ENCODE data around the gene CCR6. TPM values are rescaled to one million over a fixed set of nuclear protein-coding genes. Genes with fewer than 3 reads are reported as not detected.

CCR6 gene
- total and polyA plus RNA-seq, 2 of the 8 experiments (the other 6 are each of a cell fraction or from before 2014, with no cell fraction given), result 0.06 TPM; not detected in 1

DNA sequence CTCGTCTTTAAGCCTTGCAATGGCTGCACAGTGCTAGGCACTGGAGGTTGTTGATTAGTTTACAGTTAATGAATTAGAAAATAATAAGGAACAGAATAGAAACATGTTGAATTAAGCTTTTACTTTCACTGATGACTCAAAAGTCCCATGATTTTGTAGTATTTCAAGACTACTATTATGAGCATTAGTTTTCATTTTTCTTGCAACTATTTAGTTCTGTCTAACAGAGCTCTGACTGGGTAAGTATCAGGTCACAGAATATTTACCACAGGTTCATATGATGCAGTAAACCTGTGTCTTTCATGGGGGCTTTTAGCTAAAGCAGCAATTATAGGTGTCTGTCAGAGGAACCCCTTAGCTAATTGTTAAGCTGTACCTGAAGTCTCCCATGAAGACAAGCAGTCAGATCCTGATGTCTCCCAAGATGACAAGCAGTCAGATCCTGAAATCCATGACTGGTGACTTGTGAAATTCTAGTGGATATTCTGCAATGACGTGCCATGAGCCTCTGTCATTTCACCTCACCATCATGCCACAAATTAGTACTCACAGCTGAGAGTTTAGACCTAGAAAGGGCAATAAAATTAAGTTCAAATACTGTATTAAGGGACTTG, 43.1 kb downstream of the CCR6 start:
- Histone ChIP-seq H2BK20ac (ENCODE audit: low read length) (peak overlapping the region; percentile 51; the same call in 1 of the 2 replicates), H4K8ac (ENCODE audit: extremely low read depth, insufficient read depth, low read length) (no peak overlapping the region), H3K4me2 (ENCODE audit: insufficient read depth in 1 of 2, low read depth in 2 of 2, low read length in 2 of 2) (no peak overlapping the region), H3K18ac (ENCODE audit: extremely low read depth, low read length) (no peak overlapping the region), H3K27ac (ENCODE audit: low read depth, low read length) (no peak overlapping the region), H3K23ac (ENCODE audit: insufficient read length) (no peak overlapping the region), H3K79me1 (ENCODE audit: low read depth, low read length) (no peaks in the 10 kb centered on the region), H2BK5ac (ENCODE audit: low read depth, low read length) (peak overlapping the region; percentile 69; the same call in 1 of the 2 replicates), H2BK120ac (replicated peaks; ENCODE audit: low read depth, low read length) (no peak overlapping the region), H3K27me3 (replicated peaks in 1 of 4; ENCODE audit: control insufficient read depth in 3 of 4, extremely low read depth in 1 of 4, insufficient read depth in 3 of 4, low read length in 3 of 4) (no peaks in the 10 kb centered on the region; a peak in 1 of 7 replicates), H3K56ac (replicated peaks; ENCODE audit: insufficient read length, low read depth, low read length) (no peak overlapping the region), H3K4ac (replicated peaks; ENCODE audit: insufficient read length, low read depth, low read length) (no peak overlapping the region), H3K14ac (ENCODE audit: insufficient read length) (no peak overlapping the region), H4K91ac (replicated peaks; ENCODE audit: insufficient read length, low read length) (no peak overlapping the region), H2BK12ac (ENCODE audit: low read depth, low read length) (peak overlapping the region; percentile 73; the same call in 1 of the 2 replicates), H3K4me1 (replicated peaks in 1 of 4; ENCODE audit: control insufficient read depth in 3 of 4, insufficient read depth in 4 of 4, low read length in 3 of 4) (peaks cover 8 to 27% (median 22%) of the 10 kb centered on the region in 4 experiments), H3K4me3 (ENCODE audit: extremely low read depth in 1 of 4, insufficient read depth in 2 of 4, low read depth in 3 of 4, low read length in 4 of 4) (no peak overlapping the region), H4K5ac (ENCODE audit: insufficient read length, low read depth, low read length) (no peak overlapping the region), H3K9ac (replicated peaks in 1 of 4; ENCODE audit: extremely low read depth in 1 of 4, low read depth in 3 of 4, low read length in 3 of 4) (no peak overlapping the region), H3K23me2 (ENCODE audit: low read depth, low read length) (peaks cover 6% of the 10 kb centered on the region; the same call in 1 of the 2 replicates), H3K79me2 (ENCODE audit: control insufficient read depth in 1 of 2, insufficient read depth in 2 of 2, low read length in 2 of 2) (no peaks in the 10 kb centered on the region), H3K9me3 (ENCODE audit: insufficient read depth in 2 of 2, low read depth in 1 of 2, low read length in 1 of 2) (no peaks in the 10 kb centered on the region; a peak in 1 of 4 replicates), H3K36me3 (ENCODE audit: control insufficient read depth in 2 of 4, insufficient read depth in 4 of 4, low read length in 3 of 4) (no peaks in the 10 kb centered on the region), H2AK5ac (ENCODE audit: low read depth, low read length) (peak overlapping the region; percentile 67; the same call in 1 of the 2 replicates), H2AFZ (ENCODE audit: low read length) (no peak overlapping the region), H4K20me1 (replicated peaks in 1 of 2; ENCODE audit: control insufficient read depth in 1 of 2, insufficient read depth in 2 of 2, low read length in 2 of 2) (no peaks in the 10 kb centered on the region), H2BK15ac (ENCODE audit: low read length) (no peak overlapping the region; the same call in none of the 2 replicates)
- FAIRE-seq, result no peak
- CTCF ChIA-PET (ENCODE audit: partially characterized antibody), result interaction anchor here (0.7 kb wide), 1 partner anchor 161 kb away, joined by 3 read pairs; no protein-coding TSS in a partner anchor
- POLR2A ChIA-PET (ENCODE audit: partially characterized antibody), result no interaction called here
- 92% methylated on average over 2 of the region's 2 CpGs; no CpG with 5 or more reads in 1 of the 2 experiments for WGBS, 2 experiments (ENCODE audit: extremely low coverage in 1 of 2, insufficient coverage in 1 of 2, insufficient read length in 1 of 2, insufficient replicate concordance in 2 of 2, low coverage in 1 of 2, low lambda C conversion rate in 2 of 2, missing lambda C conversion rate in 1 of 2)
- DNase-seq (ENCODE audit: low read depth in 1 of 2, low spot score in 2 of 2), result no peak
- TF ChIP-seq SIRT6 (IDR thresholded peaks at IDR 0.05; ENCODE audit: low read length) (no peak), CHD2 (IDR thresholded peaks at IDR 0.05; ENCODE audit: low read length) (no peak), MAFK (IDR thresholded peaks at IDR 0.05; ENCODE audit: low read depth, low read length) (no peak), KDM1A (IDR thresholded peaks at IDR 0.05; ENCODE audit: borderline replicate concordance, low read length) (no peak), RXRA (IDR thresholded peaks at IDR 0.05; ENCODE audit: insufficient read depth, low read depth, low read length) (no peak), SP4 (IDR thresholded peaks at IDR 0.05; ENCODE audit: low read length) (no peak), EZH2 (IDR thresholded peaks at IDR 0.05; ENCODE audit: low read depth, low read length, severe bottlenecking) (no peak), BACH1 (IDR thresholded peaks at IDR 0.05; ENCODE audit: low read length) (no peak), SP2 (IDR thresholded peaks at IDR 0.05; ENCODE audit: low read length) (no peak), TAF1 (IDR thresholded peaks at IDR 0.05; ENCODE audit: low read depth, low read length) (no peak)
- TF ChIP-seq, protein P1, sequence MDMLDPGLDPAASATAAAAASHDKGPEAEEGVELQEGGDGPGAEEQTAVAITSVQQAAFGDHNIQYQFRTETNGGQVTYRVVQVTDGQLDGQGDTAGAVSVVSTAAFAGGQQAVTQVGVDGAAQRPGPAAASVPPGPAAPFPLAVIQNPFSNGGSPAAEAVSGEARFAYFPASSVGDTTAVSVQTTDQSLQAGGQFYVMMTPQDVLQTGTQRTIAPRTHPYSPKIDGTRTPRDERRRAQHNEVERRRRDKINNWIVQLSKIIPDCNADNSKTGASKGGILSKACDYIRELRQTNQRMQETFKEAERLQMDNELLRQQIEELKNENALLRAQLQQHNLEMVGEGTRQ (IDR thresholded peaks at IDR 0.05; ENCODE audit: low read length), result no peak
- TF ChIP-seq, protein P2, sequence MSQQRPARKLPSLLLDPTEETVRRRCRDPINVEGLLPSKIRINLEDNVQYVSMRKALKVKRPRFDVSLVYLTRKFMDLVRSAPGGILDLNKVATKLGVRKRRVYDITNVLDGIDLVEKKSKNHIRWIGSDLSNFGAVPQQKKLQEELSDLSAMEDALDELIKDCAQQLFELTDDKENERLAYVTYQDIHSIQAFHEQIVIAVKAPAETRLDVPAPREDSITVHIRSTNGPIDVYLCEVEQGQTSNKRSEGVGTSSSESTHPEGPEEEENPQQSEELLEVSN (IDR thresholded peaks at IDR 0.05), result no peak

All from H1 (cell line).